ENCODE measurements around the gene KRTAP5-8.

- no peak for TF ChIP-seq CBFA2T3 (IDR thresholded peaks at IDR 0.05)
- TF ChIP-seq NFE2L1 (tag; IDR thresholded peaks at IDR 0.05; ENCODE audit: borderline replicate concordance, low read depth): no peak
- TF ChIP-seq CTCF (IDR thresholded peaks at IDR 0.05 in 2 of 3, conservative IDR thresholded peaks at IDR 0.05 in 1 of 3; ENCODE audit: insufficient read depth in 2 of 3, low read depth in 1 of 3, low read length in 3 of 3): no peak
- TF ChIP-seq ARID3A (IDR thresholded peaks at IDR 0.05; ENCODE audit: borderline replicate concordance, low read depth, low read length): no peak
- TF ChIP-seq MXI1 (IDR thresholded peaks at IDR 0.05; ENCODE audit: low read depth, low read length): no peak
- TF ChIP-seq ELF1 (tag; IDR thresholded peaks at IDR 0.05): no peak
- no peak for TF ChIP-seq HMGXB4 (CRISPR knock-in tag; IDR thresholded peaks at IDR 0.05)
- TF ChIP-seq FOXA1 (IDR thresholded peaks at IDR 0.05; ENCODE audit: borderline replicate concordance): no peak
- no peak for TF ChIP-seq FOXM1 (IDR thresholded peaks at IDR 0.05; ENCODE audit: low read depth)
- TF ChIP-seq FOXM1 (CRISPR knock-in tag; IDR thresholded peaks at IDR 0.05; ENCODE audit: low read depth): no peak
- no peak for TF ChIP-seq SMC3 (conservative IDR thresholded peaks at IDR 0.05; ENCODE audit: insufficient read depth, low read depth, low read length)
- TF ChIP-seq MAX (CRISPR knock-in tag; IDR thresholded peaks at IDR 0.05): no peak
- TF ChIP-seq CHD4 (IDR thresholded peaks at IDR 0.05; ENCODE audit: insufficient read depth, insufficient replicate concordance, low read depth, low read length, poor library complexity, severe bottlenecking): no peak
- TF ChIP-seq ARID2 (IDR thresholded peaks at IDR 0.05): no peak
Measured at GRCh38 chr11:71564430-71564829, 26.6 kb downstream of the KRTAP5-8 start.
